Panc1 (cell line): ENCODE data around the gene B4GALT5.

Experiments used
- POLR2AphosphoS5 ChIP-seq: IDR thresholded peaks from 2 replicates; pipeline ENCODE4 v1.6.1; 2012; ENCODE audit warnings: mild to moderate bottlenecking, low read depth, low read length, moderate library complexity
- SIN3A ChIP-seq: IDR thresholded peaks from 2 replicates; pipeline ENCODE4 v1.6.1; 2012; ENCODE audit warnings: low read depth, mild to moderate bottlenecking, low read length, moderate library complexity, borderline replicate concordance; ENCODE audit not compliant: insufficient read depth
- TF ChIP-seq, protein P1 (sequence below): fragments of 450-650 bp; IDR thresholded peaks from 2 replicates; pipeline ENCODE4 v1.5.1; 2017; ENCODE audit warnings: mild to moderate bottlenecking
- TF ChIP-seq, protein P2 (sequence below), 2 experiments: IDR thresholded peaks; 2 replicates each; pipeline ENCODE4 v1.6.1; 2011 to 2012; ENCODE audit warnings: low read depth in 2 of 2, control low read depth in 1 of 2, low read length in 1 of 2, mild to moderate bottlenecking in 1 of 2, moderate library complexity in 1 of 2; ENCODE audit not compliant: insufficient read depth in 1 of 2

DNA sequence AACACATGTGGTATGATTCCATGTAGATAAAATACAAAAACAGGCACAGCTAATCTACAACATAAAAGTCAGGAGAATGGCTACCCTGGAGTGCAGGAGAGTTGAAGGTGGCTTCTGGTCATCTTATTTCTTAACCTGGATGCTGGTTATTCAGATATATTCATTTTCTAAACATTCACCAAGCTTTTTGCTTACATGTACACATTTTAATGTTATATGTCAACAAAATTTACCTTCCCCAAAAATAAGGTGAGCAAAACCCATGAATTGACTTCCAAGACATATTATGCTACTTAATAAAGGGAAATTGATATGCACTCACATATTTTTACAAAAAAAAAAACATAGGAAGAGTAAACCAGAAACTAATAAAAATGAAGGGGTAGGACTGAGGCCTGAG is 50.6 kb downstream of the B4GALT5 start:
- TF ChIP-seq, protein P1, sequence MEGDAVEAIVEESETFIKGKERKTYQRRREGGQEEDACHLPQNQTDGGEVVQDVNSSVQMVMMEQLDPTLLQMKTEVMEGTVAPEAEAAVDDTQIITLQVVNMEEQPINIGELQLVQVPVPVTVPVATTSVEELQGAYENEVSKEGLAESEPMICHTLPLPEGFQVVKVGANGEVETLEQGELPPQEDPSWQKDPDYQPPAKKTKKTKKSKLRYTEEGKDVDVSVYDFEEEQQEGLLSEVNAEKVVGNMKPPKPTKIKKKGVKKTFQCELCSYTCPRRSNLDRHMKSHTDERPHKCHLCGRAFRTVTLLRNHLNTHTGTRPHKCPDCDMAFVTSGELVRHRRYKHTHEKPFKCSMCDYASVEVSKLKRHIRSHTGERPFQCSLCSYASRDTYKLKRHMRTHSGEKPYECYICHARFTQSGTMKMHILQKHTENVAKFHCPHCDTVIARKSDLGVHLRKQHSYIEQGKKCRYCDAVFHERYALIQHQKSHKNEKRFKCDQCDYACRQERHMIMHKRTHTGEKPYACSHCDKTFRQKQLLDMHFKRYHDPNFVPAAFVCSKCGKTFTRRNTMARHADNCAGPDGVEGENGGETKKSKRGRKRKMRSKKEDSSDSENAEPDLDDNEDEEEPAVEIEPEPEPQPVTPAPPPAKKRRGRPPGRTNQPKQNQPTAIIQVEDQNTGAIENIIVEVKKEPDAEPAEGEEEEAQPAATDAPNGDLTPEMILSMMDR, result no peak
- no peak for TF ChIP-seq POLR2AphosphoS5
- TF ChIP-seq, protein P2, sequence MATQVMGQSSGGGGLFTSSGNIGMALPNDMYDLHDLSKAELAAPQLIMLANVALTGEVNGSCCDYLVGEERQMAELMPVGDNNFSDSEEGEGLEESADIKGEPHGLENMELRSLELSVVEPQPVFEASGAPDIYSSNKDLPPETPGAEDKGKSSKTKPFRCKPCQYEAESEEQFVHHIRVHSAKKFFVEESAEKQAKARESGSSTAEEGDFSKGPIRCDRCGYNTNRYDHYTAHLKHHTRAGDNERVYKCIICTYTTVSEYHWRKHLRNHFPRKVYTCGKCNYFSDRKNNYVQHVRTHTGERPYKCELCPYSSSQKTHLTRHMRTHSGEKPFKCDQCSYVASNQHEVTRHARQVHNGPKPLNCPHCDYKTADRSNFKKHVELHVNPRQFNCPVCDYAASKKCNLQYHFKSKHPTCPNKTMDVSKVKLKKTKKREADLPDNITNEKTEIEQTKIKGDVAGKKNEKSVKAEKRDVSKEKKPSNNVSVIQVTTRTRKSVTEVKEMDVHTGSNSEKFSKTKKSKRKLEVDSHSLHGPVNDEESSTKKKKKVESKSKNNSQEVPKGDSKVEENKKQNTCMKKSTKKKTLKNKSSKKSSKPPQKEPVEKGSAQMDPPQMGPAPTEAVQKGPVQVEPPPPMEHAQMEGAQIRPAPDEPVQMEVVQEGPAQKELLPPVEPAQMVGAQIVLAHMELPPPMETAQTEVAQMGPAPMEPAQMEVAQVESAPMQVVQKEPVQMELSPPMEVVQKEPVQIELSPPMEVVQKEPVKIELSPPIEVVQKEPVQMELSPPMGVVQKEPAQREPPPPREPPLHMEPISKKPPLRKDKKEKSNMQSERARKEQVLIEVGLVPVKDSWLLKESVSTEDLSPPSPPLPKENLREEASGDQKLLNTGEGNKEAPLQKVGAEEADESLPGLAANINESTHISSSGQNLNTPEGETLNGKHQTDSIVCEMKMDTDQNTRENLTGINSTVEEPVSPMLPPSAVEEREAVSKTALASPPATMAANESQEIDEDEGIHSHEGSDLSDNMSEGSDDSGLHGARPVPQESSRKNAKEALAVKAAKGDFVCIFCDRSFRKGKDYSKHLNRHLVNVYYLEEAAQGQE (IDR thresholded peaks at IDR 0.05; ENCODE audit: insufficient read depth in 1 of 2, low read depth in 2 of 2, low read length in 1 of 2), result no peak
- TF ChIP-seq SIN3A, result no peak
